ENCODE data around the gene TRIO.

TRIO gene

GRCh38 chr5:14475045-14475444 lies 331.9 kb downstream of the TRIO start:
- DNase-seq = no peak

- no peak for DNase-seq
These were observed 333.8 kb downstream of the TRIO start for GRCh38 chr5:14476786-14477435.

- no peak for DNase-seq
These were observed 336.1 kb downstream of the TRIO start for GRCh38 chr5:14479143-14479696.

- no peak for DNase-seq
These were observed 338.2 kb downstream of the TRIO start for GRCh38 chr5:14481349-14481748.

- no peak for DNase-seq
These were observed 338.9 kb downstream of the TRIO start for GRCh38 chr5:14482085-14482484.

GRCh38 chr5:14483504-14484157 lies 340.5 kb downstream of the TRIO start:
- no peak for DNase-seq

- DNase-seq = no peak
These were observed 343.3 kb downstream of the TRIO start for GRCh38 chr5:14486486-14486885.

GRCh38 chr5:14486996-14487896 lies 344.1 kb downstream of the TRIO start:
- DNase-seq = no peak

GRCh38 chr5:14487897-14488570 lies 344.9 kb downstream of the TRIO start:
- no peak for DNase-seq

GRCh38 chr5:14488709-14489108 lies 345.6 kb downstream of the TRIO start:
- peak in 1 of 2 experiments; percentile 45 for DNase-seq

- DNase-seq = no peak
These were observed 346.5 kb downstream of the TRIO start for GRCh38 chr5:14489643-14490042.

GRCh38 chr5:14490309-14490711 lies 347.2 kb downstream of the TRIO start:
- no peak for DNase-seq

GRCh38 chr5:14491015-14491915 lies 348.1 kb downstream of the TRIO start:
- peak in 1 of 2 experiments; percentile 13 for DNase-seq

- DNase-seq = no peak
These were observed 349.3 kb downstream of the TRIO start for GRCh38 chr5:14492331-14492964.

GRCh38 chr5:14495301-14495700 lies 352.2 kb downstream of the TRIO start:
- no peak for DNase-seq

- DNase-seq = no peak
These were observed 354.2 kb downstream of the TRIO start for GRCh38 chr5:14497311-14497710.

- DNase-seq = no peak
These were observed 358.5 kb downstream of the TRIO start for GRCh38 chr5:14501353-14502293.

- DNase-seq = no peak
These were observed 359.1 kb downstream of the TRIO start for GRCh38 chr5:14502294-14502690.

GRCh38 chr5:14503017-14503680 lies 360.0 kb downstream of the TRIO start:
- DNase-seq = no peak

Data from cerebellar nuclear complex (tissue), 1 donor.